KMS-11 (cell line): ENCODE data around the gene ABCA8.
"Not testable (repeated sequence)": the region's sequence is repeated elsewhere in the genome, so short reads cannot be mapped to it uniquely, and the experiment has no call there.

ENCODE experiments used
- H2AFZ ChIP-seq: fragments of 200-600 bp; sonication (generic); 2 replicates; pipeline ENCODE4 v1.6.1; 2016; ENCODE audit warnings: antibody characterized with exemption, mixed run types, low read depth
- H3K27ac ChIP-seq: fragments of 200-600 bp; sonication (generic); 2 replicates; pipeline ENCODE4 v1.6.1; 2016; ENCODE audit warnings: mild to moderate bottlenecking, mixed run types
- H3K27me3 ChIP-seq: fragments of 200-600 bp; sonication (generic); 2 replicates; pipeline ENCODE4 v1.6.1; 2017; ENCODE audit warnings: mild to moderate bottlenecking, low read depth, mixed run types, moderate library complexity; ENCODE audit not compliant: insufficient read depth
- H3K36me3 ChIP-seq: fragments of 200-600 bp; sonication (generic); 2 replicates; pipeline ENCODE4 v1.6.1; 2017; ENCODE audit warnings: mild to moderate bottlenecking, mixed run types; ENCODE audit not compliant: insufficient read depth
- H3K4me1 ChIP-seq: fragments of 200-600 bp; sonication (generic); 2 replicates; pipeline ENCODE4 v1.6.1; 2016; ENCODE audit warnings: mild to moderate bottlenecking, low read depth, mixed run types; ENCODE audit not compliant: poor library complexity, severe bottlenecking
- H3K4me2 ChIP-seq: fragments of 200-600 bp; sonication (generic); 2 replicates; pipeline ENCODE4 v1.7.0; 2016; ENCODE audit warnings: mild to moderate bottlenecking, mixed run types
- H3K4me3 ChIP-seq: fragments of 200-600 bp; sonication (generic); IDR thresholded peaks from 2 replicates; pipeline ENCODE4 v1.6.1; 2017; ENCODE audit warnings: low read depth, low read length, mixed read lengths; ENCODE audit not compliant: insufficient read depth
- H3K79me2 ChIP-seq: fragments of 200-600 bp; sonication (generic); 2 replicates; pipeline ENCODE4 v1.6.1; 2016; ENCODE audit warnings: low read depth, mixed run types; ENCODE audit not compliant: insufficient read depth
- H3K9ac ChIP-seq: fragments of 200-600 bp; sonication (generic); 2 replicates; pipeline ENCODE4 v1.6.1; 2016; ENCODE audit warnings: mild to moderate bottlenecking, mixed run types
- H4K20me1 ChIP-seq: fragments of 200-600 bp; sonication (generic); 2 replicates; pipeline ENCODE4 v1.6.1; 2016; ENCODE audit warnings: mild to moderate bottlenecking, mixed run types; ENCODE audit not compliant: insufficient read depth
- TF ChIP-seq, protein P1 (sequence below): fragments of 200-600 bp; sonication (generic); conservative IDR thresholded peaks from 2 replicates; pipeline ENCODE4 v1.6.1; 2017; ENCODE audit warnings: low read depth, mild to moderate bottlenecking, antibody characterized with exemption, low read length, moderate library complexity, mixed read lengths

Gene ABCA8

GRCh38 chr17:68963958-68964357 is 8.8 kb upstream of the ABCA8 start:
- Histone ChIP-seq H3K27ac (no peak overlapping the region), H4K20me1 (no peaks in the 10 kb centered on the region), H3K4me1 (no peaks in the 10 kb centered on the region), H3K4me2 (no peak overlapping the region), H3K4me3 (no peak overlapping the region), H3K27me3 (no peaks in the 10 kb centered on the region), H2AFZ (no peak overlapping the region), H3K9ac (no peak overlapping the region), H3K79me2 (no peaks in the 10 kb centered on the region), H3K36me3 (no peaks in the 10 kb centered on the region)
- TF ChIP-seq, protein P1, sequence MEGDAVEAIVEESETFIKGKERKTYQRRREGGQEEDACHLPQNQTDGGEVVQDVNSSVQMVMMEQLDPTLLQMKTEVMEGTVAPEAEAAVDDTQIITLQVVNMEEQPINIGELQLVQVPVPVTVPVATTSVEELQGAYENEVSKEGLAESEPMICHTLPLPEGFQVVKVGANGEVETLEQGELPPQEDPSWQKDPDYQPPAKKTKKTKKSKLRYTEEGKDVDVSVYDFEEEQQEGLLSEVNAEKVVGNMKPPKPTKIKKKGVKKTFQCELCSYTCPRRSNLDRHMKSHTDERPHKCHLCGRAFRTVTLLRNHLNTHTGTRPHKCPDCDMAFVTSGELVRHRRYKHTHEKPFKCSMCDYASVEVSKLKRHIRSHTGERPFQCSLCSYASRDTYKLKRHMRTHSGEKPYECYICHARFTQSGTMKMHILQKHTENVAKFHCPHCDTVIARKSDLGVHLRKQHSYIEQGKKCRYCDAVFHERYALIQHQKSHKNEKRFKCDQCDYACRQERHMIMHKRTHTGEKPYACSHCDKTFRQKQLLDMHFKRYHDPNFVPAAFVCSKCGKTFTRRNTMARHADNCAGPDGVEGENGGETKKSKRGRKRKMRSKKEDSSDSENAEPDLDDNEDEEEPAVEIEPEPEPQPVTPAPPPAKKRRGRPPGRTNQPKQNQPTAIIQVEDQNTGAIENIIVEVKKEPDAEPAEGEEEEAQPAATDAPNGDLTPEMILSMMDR: no peak

GRCh38 chr17:68961214-68961882 is 6.2 kb upstream of the ABCA8 start:
- Histone ChIP-seq H3K4me2 (no peak overlapping the region), H3K36me3 (no peaks in the 10 kb centered on the region), H4K20me1 (no peaks in the 10 kb centered on the region), H3K27me3 (no peaks in the 10 kb centered on the region), H3K4me1 (no peaks in the 10 kb centered on the region), H3K9ac (no peak overlapping the region), H3K4me3 (no peak overlapping the region), H3K27ac (no peak overlapping the region), H2AFZ (no peak overlapping the region), H3K79me2 (no peaks in the 10 kb centered on the region)
- TF ChIP-seq, protein P1: no peak

DNA sequence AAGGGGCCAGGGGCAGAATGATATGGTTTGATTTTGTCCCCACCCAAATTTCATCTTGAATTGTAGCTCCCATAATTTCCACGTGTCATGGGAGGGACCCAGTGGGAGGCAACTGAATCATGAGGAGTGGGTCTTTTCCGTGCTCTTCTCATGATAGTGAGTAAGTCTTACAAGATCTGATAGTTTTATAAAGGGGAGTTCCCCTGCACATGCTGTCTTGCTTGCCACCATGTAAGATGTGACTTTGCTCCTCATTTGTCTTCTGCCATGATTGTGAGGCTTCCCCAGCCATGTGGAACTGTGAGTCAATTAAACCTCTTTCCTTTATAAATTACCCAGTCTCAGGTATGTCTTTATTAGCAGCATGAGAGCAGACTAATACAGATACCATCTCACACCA is 3.9 kb upstream of the ABCA8 start:
- H4K20me1 ChIP-seq, H3K27me3 ChIP-seq, H2AFZ ChIP-seq, H3K4me1 ChIP-seq, H3K4me2 ChIP-seq, H3K4me3 ChIP-seq, H3K79me2 ChIP-seq, H3K9ac ChIP-seq, H3K36me3 ChIP-seq, H3K27ac ChIP-seq: not testable (repeated sequence)

DNA sequence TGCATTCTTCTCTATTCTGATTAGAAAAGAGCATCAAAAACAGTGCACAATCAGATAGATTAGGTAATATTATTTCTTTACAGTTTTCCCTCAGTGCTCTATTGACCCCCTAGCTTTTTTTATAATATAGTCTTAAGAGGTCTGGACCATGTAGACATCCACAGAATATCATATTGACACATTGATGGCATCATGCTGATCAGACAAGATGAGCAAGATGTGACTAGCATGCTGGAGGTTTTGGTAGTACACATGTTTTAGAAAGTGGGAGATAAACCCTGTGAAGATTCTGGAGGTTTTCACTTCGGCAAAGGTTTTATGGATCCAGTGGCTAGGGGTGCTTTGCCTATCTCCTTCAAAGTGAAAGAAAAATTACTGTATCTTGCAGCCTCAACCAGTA is 2.8 kb upstream of the ABCA8 start:
- Histone ChIP-seq H4K20me1 (no peaks in the 10 kb centered on the region), H3K4me1 (no peaks in the 10 kb centered on the region), H3K27ac (no peak overlapping the region), H3K79me2 (no peaks in the 10 kb centered on the region), H3K4me2 (no peak overlapping the region), H3K9ac (no peak overlapping the region), H3K36me3 (no peaks in the 10 kb centered on the region), H2AFZ (no peak overlapping the region), H3K4me3 (no peak overlapping the region), H3K27me3 (no peaks in the 10 kb centered on the region)
- TF ChIP-seq, protein P1: no peak

GRCh38 chr17:68954146-68954896 is 871 bp downstream of the ABCA8 start:
- Histone ChIP-seq H4K20me1 (no peaks in the 10 kb centered on the region), H3K9ac (no peak overlapping the region), H3K4me1 (no peaks in the 10 kb centered on the region), H2AFZ (no peak overlapping the region), H3K4me2 (no peak overlapping the region), H3K27me3 (no peaks in the 10 kb centered on the region), H3K27ac (no peak overlapping the region), H3K79me2 (no peaks in the 10 kb centered on the region), H3K4me3 (no peak overlapping the region), H3K36me3 (no peaks in the 10 kb centered on the region)
- TF ChIP-seq, protein P1: no peak
